ENCODE measurements around the gene ARID1B.
"Not testable (repeated sequence)": the region's sequence is repeated elsewhere in the genome, so short reads cannot be mapped to it uniquely, and the experiment has no call there.

ARID1B gene

GRCh38 chr6:156974830-156975261, 197.7 kb downstream of the ARID1B start:
- DNase-seq, result no peak

GRCh38 chr6:156975414-156975813, 198.2 kb downstream of the ARID1B start:
- no peak for DNase-seq

GRCh38 chr6:156976216-156977127, 199.3 kb downstream of the ARID1B start:
- DNase-seq, result no peak

GRCh38 chr6:156977527-156978291, 200.5 kb downstream of the ARID1B start:
- DNase-seq, result no peak

- DNase-seq, result no peak
Observed at GRCh38 chr6:156978948-156979347, 201.8 kb downstream of the ARID1B start.

GRCh38 chr6:156980515-156980914, 203.3 kb downstream of the ARID1B start:
- DNase-seq, result no peak

- DNase-seq, result no peak
Observed at GRCh38 chr6:156980948-156981347, 203.8 kb downstream of the ARID1B start.

- no peak for DNase-seq
Observed at GRCh38 chr6:156982168-156982567, 205.0 kb downstream of the ARID1B start.

- DNase-seq, result not testable (repeated sequence)
Observed at GRCh38 chr6:156982864-156983263, 205.7 kb downstream of the ARID1B start.

GRCh38 chr6:156984178-156984738, 207.1 kb downstream of the ARID1B start:
- DNase-seq, result no peak

- no peak for DNase-seq
Observed at GRCh38 chr6:156985309-156985708, 208.1 kb downstream of the ARID1B start.

- no peak for DNase-seq
Observed at GRCh38 chr6:156988276-156989158, 211.3 kb downstream of the ARID1B start.

- no peak for DNase-seq
Observed at GRCh38 chr6:156989159-156989806, 212.1 kb downstream of the ARID1B start.

- no peak for DNase-seq
Observed at GRCh38 chr6:156992020-156992804, 215.0 kb downstream of the ARID1B start.

GRCh38 chr6:156993713-156994112, 216.5 kb downstream of the ARID1B start:
- DNase-seq, result no peak

- no peak for DNase-seq
Observed at GRCh38 chr6:156994215-156995076, 217.3 kb downstream of the ARID1B start.

- no peak for DNase-seq
Observed at GRCh38 chr6:156995502-156995901, 218.3 kb downstream of the ARID1B start.

- DNase-seq, result no peak
Observed at GRCh38 chr6:156996265-156996664, 219.1 kb downstream of the ARID1B start.

GRCh38 chr6:156998794-156999330, 221.7 kb downstream of the ARID1B start:
- DNase-seq, result no peak

GRCh38 chr6:156999762-157000161, 222.6 kb downstream of the ARID1B start:
- no peak for DNase-seq

All from effector CD4-positive, alpha-beta T cell (primary cell).